ENCODE results near the gene CORO7.
A peak's percentile ranks its signal among the peaks of the same experiment; 100 is the strongest.

CORO7 gene

DNA sequence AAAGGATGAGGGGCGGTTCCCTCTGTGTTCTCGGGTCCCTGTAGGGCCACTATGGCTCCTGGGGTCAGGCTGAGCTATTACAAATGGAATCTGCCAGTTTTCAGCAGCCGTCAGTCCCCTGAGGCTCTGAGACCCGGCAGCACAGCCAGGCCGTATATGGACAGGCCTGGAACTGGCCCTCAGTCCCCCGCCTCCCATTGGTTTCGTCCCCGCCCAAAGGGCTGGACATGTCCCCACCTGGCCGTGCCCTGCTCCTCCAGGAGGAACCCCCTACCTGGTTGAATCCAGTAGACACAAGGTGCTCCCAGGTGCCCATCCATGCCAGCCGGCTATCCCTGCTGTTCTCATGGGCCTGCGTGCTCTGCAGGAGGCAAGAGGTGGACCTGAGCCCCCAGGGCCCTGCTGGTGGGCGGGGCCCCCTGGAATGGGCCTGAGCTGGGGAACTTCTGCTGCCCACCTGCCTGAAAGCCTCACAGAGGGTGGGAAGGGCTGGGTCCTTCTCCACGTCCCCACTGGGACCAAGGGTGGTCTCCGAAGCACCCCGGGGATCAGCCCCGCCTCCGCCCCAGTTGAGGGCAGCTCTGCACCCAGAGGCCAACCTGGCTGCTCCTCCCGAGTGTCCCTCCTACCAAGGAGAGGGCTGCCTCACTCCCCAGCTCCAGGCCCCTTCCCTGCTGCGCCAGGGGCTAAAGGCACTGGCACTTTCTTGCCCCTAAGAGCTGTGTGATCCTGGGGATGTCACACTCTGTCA is 27.9 kb downstream of the CORO7 start:
- H3K4me3 ChIP-seq (ENCODE audit: low read depth, low read length), result no peak overlapping the region
- 0 out of 2 replicates have a peak, but pooled peaks cover 4% of the 10 kb centered on the region for H3K36me3 ChIP-seq (ENCODE audit: control insufficient read depth, insufficient read depth, low read length)
- H3K9ac ChIP-seq (ENCODE audit: low read length), result peak overlapping the region; percentile 59
- no peaks in the 10 kb centered on the region for H3K9me3 ChIP-seq (ENCODE audit: control insufficient read depth, insufficient read depth, low read depth, low read length)
- H3K27ac ChIP-seq (ENCODE audit: low read depth, low read length), result peak overlapping the region; percentile 80
- H3K4me1 ChIP-seq (ENCODE audit: control insufficient read depth, insufficient read depth, low read length), result peaks cover 56% of the 10 kb centered on the region
- no peaks in the 10 kb centered on the region for H3K27me3 ChIP-seq (ENCODE audit: control insufficient read depth, insufficient read depth, low read length)

- H3K4me3 ChIP-seq (ENCODE audit: low read depth, low read length), result no peak overlapping the region
- peaks cover 6% of the 10 kb centered on the region; the same call in 1 of the 2 replicates for H3K36me3 ChIP-seq (ENCODE audit: control insufficient read depth, insufficient read depth, low read length)
- peak overlapping the region; percentile 80 for H3K27ac ChIP-seq (ENCODE audit: low read depth, low read length)
- no peaks in the 10 kb centered on the region for H3K9me3 ChIP-seq (ENCODE audit: control insufficient read depth, insufficient read depth, low read depth, low read length)
- no peaks in the 10 kb centered on the region for H3K27me3 ChIP-seq (ENCODE audit: control insufficient read depth, insufficient read depth, low read length)
- H3K9ac ChIP-seq (ENCODE audit: low read length), result peak overlapping the region; percentile 13
- peaks cover 50% of the 10 kb centered on the region for H3K4me1 ChIP-seq (ENCODE audit: control insufficient read depth, insufficient read depth, low read length)
These were observed 28.6 kb downstream of the CORO7 start for GRCh38 chr16:4387781-4388180.

GRCh38 chr16:4386951-4387565 is 29.3 kb downstream of the CORO7 start:
- Histone ChIP-seq H3K9me3 (ENCODE audit: control insufficient read depth, insufficient read depth, low read depth, low read length) (no peaks in the 10 kb centered on the region), H3K4me3 (ENCODE audit: low read depth, low read length) (no peak overlapping the region), H3K27ac (ENCODE audit: low read depth, low read length) (no peak overlapping the region), H3K9ac (ENCODE audit: low read length) (no peak overlapping the region), H3K4me1 (ENCODE audit: control insufficient read depth, insufficient read depth, low read length) (peaks cover 43% of the 10 kb centered on the region), H3K27me3 (ENCODE audit: control insufficient read depth, insufficient read depth, low read length) (no peaks in the 10 kb centered on the region), H3K36me3 (ENCODE audit: control insufficient read depth, insufficient read depth, low read length) (peaks cover 9% of the 10 kb centered on the region)

GRCh38 chr16:4386451-4386805 is 30.0 kb downstream of the CORO7 start:
- no peak overlapping the region for H3K9ac ChIP-seq (ENCODE audit: low read length)
- no peaks in the 10 kb centered on the region for H3K9me3 ChIP-seq (ENCODE audit: control insufficient read depth, insufficient read depth, low read depth, low read length)
- H3K36me3 ChIP-seq (ENCODE audit: control insufficient read depth, insufficient read depth, low read length), result peaks cover 11% of the 10 kb centered on the region
- peaks cover 36% of the 10 kb centered on the region for H3K4me1 ChIP-seq (ENCODE audit: control insufficient read depth, insufficient read depth, low read length)
- H3K27ac ChIP-seq (ENCODE audit: low read depth, low read length), result no peak overlapping the region
- no peak overlapping the region for H3K4me3 ChIP-seq (ENCODE audit: low read depth, low read length)
- H3K27me3 ChIP-seq (ENCODE audit: control insufficient read depth, insufficient read depth, low read length), result no peaks in the 10 kb centered on the region

DNA sequence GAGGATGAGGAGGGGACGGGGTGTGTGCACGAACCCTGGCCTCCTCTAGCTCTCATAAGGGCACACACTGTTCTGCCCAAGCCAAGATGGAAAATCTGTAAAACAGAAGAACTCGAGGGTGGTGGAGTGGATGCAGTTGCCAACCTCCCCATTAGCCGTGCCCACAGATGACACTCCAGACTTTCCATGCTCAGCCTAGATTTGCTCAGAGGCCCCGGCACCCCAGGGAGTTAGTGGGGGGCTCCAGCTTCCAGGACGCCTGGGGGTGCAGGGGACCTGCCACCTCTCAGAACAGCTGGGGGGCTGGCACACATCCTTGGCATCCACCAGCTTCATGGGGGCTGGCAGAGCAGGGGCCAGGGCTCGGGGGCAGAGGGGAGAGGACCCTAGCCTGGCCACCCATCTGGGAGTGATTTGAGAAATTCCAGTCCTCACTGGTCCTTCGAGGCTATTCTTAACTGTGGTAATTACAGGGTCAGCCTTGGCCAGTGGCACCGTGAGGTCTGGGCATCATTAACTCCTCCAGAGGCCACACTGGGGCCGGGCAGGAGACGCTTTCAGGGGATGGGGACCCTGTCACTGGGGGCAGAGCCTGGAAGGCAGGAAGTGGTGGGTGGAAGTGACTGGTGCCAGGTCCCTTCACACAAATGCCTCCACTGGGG is 30.5 kb downstream of the CORO7 start:
- Histone ChIP-seq H3K9ac (ENCODE audit: low read length) (no peak overlapping the region), H3K36me3 (ENCODE audit: control insufficient read depth, insufficient read depth, low read length) (peaks cover 15% of the 10 kb centered on the region), H3K4me3 (ENCODE audit: low read depth, low read length) (no peak overlapping the region), H3K27ac (ENCODE audit: low read depth, low read length) (no peak overlapping the region), H3K27me3 (ENCODE audit: control insufficient read depth, insufficient read depth, low read length) (no peaks in the 10 kb centered on the region), H3K9me3 (ENCODE audit: control insufficient read depth, insufficient read depth, low read depth, low read length) (no peaks in the 10 kb centered on the region), H3K4me1 (ENCODE audit: control insufficient read depth, insufficient read depth, low read length) (peaks cover 33% of the 10 kb centered on the region)

DNA sequence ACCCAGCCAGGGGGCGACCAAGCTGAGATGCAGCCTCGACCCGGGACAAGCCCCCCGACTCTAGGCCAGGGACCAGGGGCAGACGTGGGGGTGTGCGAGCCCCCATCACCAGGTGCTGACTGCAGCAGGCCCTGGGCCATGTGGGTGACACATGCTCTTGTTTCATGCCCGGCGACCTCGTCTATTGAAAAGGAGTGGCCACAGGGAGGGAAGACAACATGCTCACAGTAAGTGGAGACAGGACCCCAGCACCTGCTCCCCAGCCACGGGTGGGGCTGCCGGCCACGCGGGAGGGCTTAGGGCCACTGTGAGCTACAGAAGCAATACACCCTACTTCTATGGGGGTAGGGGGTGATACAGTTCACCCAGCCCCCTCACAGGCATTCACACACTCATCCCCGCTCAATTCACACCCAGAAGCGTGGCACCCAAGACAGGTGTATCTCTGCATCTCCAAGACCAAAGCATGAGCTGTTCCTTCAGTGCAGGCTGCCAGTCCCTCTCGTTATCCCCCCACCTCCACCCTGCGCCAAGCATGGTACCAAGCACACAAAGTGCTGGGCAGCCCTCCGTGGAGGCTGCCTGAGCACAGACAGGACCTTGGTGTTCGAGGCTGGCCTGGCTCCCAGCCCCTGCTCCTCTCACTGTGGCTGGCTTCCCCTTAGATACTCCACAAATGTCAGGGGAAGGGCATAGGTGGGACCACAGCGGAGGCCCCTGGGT is 31.2 kb downstream of the CORO7 start:
- Histone ChIP-seq H3K9ac (ENCODE audit: low read length) (no peak overlapping the region), H3K36me3 (ENCODE audit: control insufficient read depth, insufficient read depth, low read length) (peaks cover 16% of the 10 kb centered on the region), H3K4me3 (ENCODE audit: low read depth, low read length) (no peak overlapping the region), H3K27ac (ENCODE audit: low read depth, low read length) (no peak overlapping the region), H3K9me3 (ENCODE audit: control insufficient read depth, insufficient read depth, low read depth, low read length) (no peaks in the 10 kb centered on the region), H3K27me3 (ENCODE audit: control insufficient read depth, insufficient read depth, low read length) (no peaks in the 10 kb centered on the region), H3K4me1 (ENCODE audit: control insufficient read depth, insufficient read depth, low read length) (peaks cover 29% of the 10 kb centered on the region)

- Histone ChIP-seq H3K27ac (ENCODE audit: low read depth, low read length) (no peak overlapping the region), H3K4me3 (ENCODE audit: low read depth, low read length) (no peak overlapping the region), H3K36me3 (ENCODE audit: control insufficient read depth, insufficient read depth, low read length) (peaks cover 16% of the 10 kb centered on the region), H3K9ac (ENCODE audit: low read length) (no peak overlapping the region), H3K4me1 (ENCODE audit: control insufficient read depth, insufficient read depth, low read length) (peaks cover 25% of the 10 kb centered on the region), H3K27me3 (ENCODE audit: control insufficient read depth, insufficient read depth, low read length) (no peaks in the 10 kb centered on the region), H3K9me3 (ENCODE audit: control insufficient read depth, insufficient read depth, low read depth, low read length) (no peaks in the 10 kb centered on the region)
These were observed 31.9 kb downstream of the CORO7 start for GRCh38 chr16:4384509-4384942.

- no peak overlapping the region for H3K27ac ChIP-seq (ENCODE audit: low read depth, low read length)
- peaks cover 16% of the 10 kb centered on the region for H3K36me3 ChIP-seq (ENCODE audit: control insufficient read depth, insufficient read depth, low read length)
- no peaks in the 10 kb centered on the region for H3K9me3 ChIP-seq (ENCODE audit: control insufficient read depth, insufficient read depth, low read depth, low read length)
- no peak overlapping the region for H3K9ac ChIP-seq (ENCODE audit: low read length)
- H3K27me3 ChIP-seq (ENCODE audit: control insufficient read depth, insufficient read depth, low read length), result no peaks in the 10 kb centered on the region
- no peak overlapping the region for H3K4me3 ChIP-seq (ENCODE audit: low read depth, low read length)
- H3K4me1 ChIP-seq (ENCODE audit: control insufficient read depth, insufficient read depth, low read length), result peaks cover 25% of the 10 kb centered on the region
These were observed 32.6 kb downstream of the CORO7 start for GRCh38 chr16:4383591-4384444.

DNA sequence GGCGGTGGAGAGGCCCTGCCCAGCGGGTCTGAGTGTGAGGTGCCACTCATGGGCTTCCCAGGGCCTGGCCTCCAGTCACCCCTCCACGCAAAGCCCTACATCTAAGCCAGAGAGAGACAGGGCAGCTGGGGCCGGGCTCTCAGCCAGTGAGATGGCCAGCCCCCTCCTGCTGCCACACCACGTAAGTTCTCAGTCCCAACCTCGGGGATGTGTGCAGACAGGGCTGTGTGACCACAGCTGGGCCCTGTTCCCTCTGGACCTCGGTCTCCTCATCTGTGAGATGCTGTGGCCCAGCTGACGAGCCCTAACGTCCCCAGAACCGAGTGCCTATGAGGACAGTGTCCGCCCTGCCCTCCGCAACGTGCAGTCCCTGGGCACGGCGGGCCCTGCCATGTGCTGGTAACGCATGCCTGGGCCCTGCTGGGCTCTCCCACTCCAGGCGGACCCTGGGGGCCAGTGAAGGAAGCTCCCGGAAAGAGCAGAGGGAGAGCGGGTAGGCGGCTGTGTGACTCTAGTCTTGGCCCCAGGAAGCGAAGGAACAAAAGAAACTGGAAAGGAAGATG is 33.5 kb downstream of the CORO7 start:
- Histone ChIP-seq H3K36me3 (ENCODE audit: control insufficient read depth, insufficient read depth, low read length) (peaks cover 16% of the 10 kb centered on the region), H3K4me1 (ENCODE audit: control insufficient read depth, insufficient read depth, low read length) (peaks cover 24% of the 10 kb centered on the region; the same call in 1 of the 2 replicates), H3K9me3 (ENCODE audit: control insufficient read depth, insufficient read depth, low read depth, low read length) (no peaks in the 10 kb centered on the region), H3K9ac (ENCODE audit: low read length) (no peak overlapping the region), H3K27ac (ENCODE audit: low read depth, low read length) (no peak overlapping the region), H3K4me3 (ENCODE audit: low read depth, low read length) (no peak overlapping the region), H3K27me3 (ENCODE audit: control insufficient read depth, insufficient read depth, low read length) (no peaks in the 10 kb centered on the region)

Data from HUES6 (cell line).